ENCODE measurements around the gene TMEM245. TPM values are rescaled to one million over a fixed set of nuclear protein-coding genes. Genes with fewer than 3 reads are reported as not detected.

TMEM245 gene
- total RNA-seq, 1 experiment from 2014 or later, result 54.0 TPM

DNA sequence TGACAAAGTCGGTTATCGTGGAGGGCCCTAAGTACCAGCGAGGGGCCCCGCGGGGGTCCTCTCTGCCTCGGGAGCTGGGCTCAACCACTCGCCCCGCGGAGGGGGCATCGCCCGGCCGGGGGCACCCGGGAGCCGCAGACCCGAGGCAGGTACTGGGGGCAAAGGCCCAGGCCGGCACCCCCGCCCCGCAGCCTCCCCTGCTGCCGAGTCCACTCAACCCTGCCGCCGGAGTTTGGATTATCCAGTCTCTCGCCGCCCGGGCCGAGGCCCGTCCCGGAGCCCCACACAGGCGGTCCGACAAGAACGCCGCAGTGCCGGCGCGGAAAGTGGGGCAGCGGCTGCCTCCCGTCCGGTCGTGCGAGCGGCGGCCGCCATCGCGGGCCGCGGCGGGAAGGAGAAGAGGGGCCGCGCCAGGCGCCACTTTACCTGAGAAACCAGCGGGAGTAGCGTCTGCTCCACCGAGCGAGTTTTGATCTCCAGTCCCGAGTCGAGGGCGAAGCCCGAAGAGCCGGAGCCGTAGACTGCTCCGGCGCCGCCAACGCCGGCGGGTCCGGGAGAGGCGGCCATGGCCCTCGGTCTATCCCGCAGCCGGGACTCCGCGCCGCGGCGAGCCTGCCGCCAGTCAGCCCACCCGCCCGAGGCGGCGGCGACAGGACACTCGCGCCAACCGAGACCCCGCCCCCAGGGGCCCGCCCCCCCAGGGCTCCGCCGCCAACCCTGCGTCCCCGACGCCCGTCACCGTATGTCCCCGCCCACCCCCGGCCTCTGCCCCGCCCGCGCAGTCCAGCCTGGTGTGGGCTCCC lies 106.7 kb downstream of the TMEM245 start, which contains the start of gene CTNNAL1:
CTNNAL1 (minus strand) TSS at position 624 of the 803 bp plus-strand sequence; CDS start at position 567, 57 bp downstream.
- ChIA-PET POLR2A (no interaction called here), CTCF (no interaction called here)
- TF ChIP-seq TCF7L2 (IDR thresholded peaks at IDR 0.05; ENCODE audit: low read depth, low read length) (no peak), POLR2AphosphoS5 (IDR thresholded peaks at IDR 0.05; ENCODE audit: low read depth, low read length) (peak; percentile 48; the same call in 1 of the 2 replicates)
- H3K4me1 ChIP-seq (ENCODE audit: control insufficient read depth, insufficient read depth, low read length), result peaks cover 31% of the 10 kb centered on the region
- H3K27ac ChIP-seq (ENCODE audit: low read length), result peak within 1 kb of the TSS; percentile 79
- in situ Hi-C loops (cut with HindIII; ENCODE audit: low pct_unique_long_range_greater_than_20kb, low sequenced_read_pairs), result no loop called here
- ATAC-seq (peak; percentile 92), DNase-seq (ENCODE audit: low read depth, low spot score) (no peak)
- peak within 1 kb of the TSS; percentile 75 to 78 for H3K4me3 ChIP-seq (ENCODE audit: low read depth in 2 of 2, low read length in 2 of 2)
- H3K36me3 ChIP-seq (ENCODE audit: control insufficient read depth, insufficient read depth, low read length), result peaks cover 2% of the 10 kb centered on the region
- no TSS peak for BruUV-seq (replicated peaks)
- intact Hi-C loops (cut with micrococcal nuclease; ENCODE audit: unreplicated experiment), result loop anchor here (5.0 kb wide), 1 partner anchor 309 kb away; the partner anchor contains the start of gene EPB41L4B
- H3K9me3 ChIP-seq (ENCODE audit: control insufficient read depth, insufficient read depth, low read depth, low read length), result no peaks in the 10 kb centered on the region
- H3K27me3 ChIP-seq (ENCODE audit: control insufficient read depth, insufficient read depth, low read length), result no peaks in the 10 kb centered on the region

GRCh38 chr9:109012009-109012875 lies 107.5 kb downstream of the TMEM245 start:
- Histone ChIP-seq H3K36me3 (ENCODE audit: control insufficient read depth, insufficient read depth, low read length) (peaks cover 2% of the 10 kb centered on the region), H3K4me1 (ENCODE audit: control insufficient read depth, insufficient read depth, low read length) (peaks cover 31% of the 10 kb centered on the region), H3K27me3 (ENCODE audit: control insufficient read depth, insufficient read depth, low read length) (no peaks in the 10 kb centered on the region), H3K4me3 (ENCODE audit: low read depth in 2 of 2, low read length in 2 of 2) (peak overlapping the region; percentile 75 to 78), H3K27ac (ENCODE audit: low read length) (peak overlapping the region; percentile 79), H3K9me3 (ENCODE audit: control insufficient read depth, insufficient read depth, low read depth, low read length) (no peaks in the 10 kb centered on the region)
- CTCF ChIA-PET, result no interaction called here
- in situ Hi-C loops (cut with HindIII; ENCODE audit: low pct_unique_long_range_greater_than_20kb, low sequenced_read_pairs) (no loop called here), intact Hi-C loops (cut with micrococcal nuclease; ENCODE audit: unreplicated experiment) (loop anchor here (5.0 kb wide), 1 partner anchor 310 kb away; the partner anchor contains the start of gene EPB41L4B)
- TF ChIP-seq, protein P1, sequence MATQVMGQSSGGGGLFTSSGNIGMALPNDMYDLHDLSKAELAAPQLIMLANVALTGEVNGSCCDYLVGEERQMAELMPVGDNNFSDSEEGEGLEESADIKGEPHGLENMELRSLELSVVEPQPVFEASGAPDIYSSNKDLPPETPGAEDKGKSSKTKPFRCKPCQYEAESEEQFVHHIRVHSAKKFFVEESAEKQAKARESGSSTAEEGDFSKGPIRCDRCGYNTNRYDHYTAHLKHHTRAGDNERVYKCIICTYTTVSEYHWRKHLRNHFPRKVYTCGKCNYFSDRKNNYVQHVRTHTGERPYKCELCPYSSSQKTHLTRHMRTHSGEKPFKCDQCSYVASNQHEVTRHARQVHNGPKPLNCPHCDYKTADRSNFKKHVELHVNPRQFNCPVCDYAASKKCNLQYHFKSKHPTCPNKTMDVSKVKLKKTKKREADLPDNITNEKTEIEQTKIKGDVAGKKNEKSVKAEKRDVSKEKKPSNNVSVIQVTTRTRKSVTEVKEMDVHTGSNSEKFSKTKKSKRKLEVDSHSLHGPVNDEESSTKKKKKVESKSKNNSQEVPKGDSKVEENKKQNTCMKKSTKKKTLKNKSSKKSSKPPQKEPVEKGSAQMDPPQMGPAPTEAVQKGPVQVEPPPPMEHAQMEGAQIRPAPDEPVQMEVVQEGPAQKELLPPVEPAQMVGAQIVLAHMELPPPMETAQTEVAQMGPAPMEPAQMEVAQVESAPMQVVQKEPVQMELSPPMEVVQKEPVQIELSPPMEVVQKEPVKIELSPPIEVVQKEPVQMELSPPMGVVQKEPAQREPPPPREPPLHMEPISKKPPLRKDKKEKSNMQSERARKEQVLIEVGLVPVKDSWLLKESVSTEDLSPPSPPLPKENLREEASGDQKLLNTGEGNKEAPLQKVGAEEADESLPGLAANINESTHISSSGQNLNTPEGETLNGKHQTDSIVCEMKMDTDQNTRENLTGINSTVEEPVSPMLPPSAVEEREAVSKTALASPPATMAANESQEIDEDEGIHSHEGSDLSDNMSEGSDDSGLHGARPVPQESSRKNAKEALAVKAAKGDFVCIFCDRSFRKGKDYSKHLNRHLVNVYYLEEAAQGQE (IDR thresholded peaks at IDR 0.05; ENCODE audit: insufficient read depth in 1 of 2, low read depth in 2 of 2, low read length in 1 of 2), result no peak
- no peak for TF ChIP-seq POLR2AphosphoS5 (IDR thresholded peaks at IDR 0.05; ENCODE audit: low read depth, low read length)
- TF ChIP-seq TCF7L2 (IDR thresholded peaks at IDR 0.05; ENCODE audit: low read depth, low read length), result no peak
- TF ChIP-seq CTCF (IDR thresholded peaks at IDR 0.05), result no peak
- TF ChIP-seq SIN3A (IDR thresholded peaks at IDR 0.05; ENCODE audit: borderline replicate concordance, insufficient read depth, low read depth, low read length), result no peak
- DNase-seq (ENCODE audit: low read depth, low spot score) (peak; percentile 73), ATAC-seq (peak; percentile 60)
- BruUV-seq (replicated peaks), result TSS peak; percentile 70
- POLR2A ChIA-PET, result no interaction called here

All from Panc1 (cell line).